Ramos (cell line): ENCODE results near the gene ORC4.
"Not testable (repeated sequence)": the region's sequence is repeated elsewhere in the genome, so short reads cannot be mapped to it uniquely, and the experiment has no call there.

Experiments used
- in situ Hi-C: fragments of 300-500 bp; cut with MboI; formaldehyde crosslinking; loops from one replicate; pipeline ENCODE4 v1.14.3; 2022; ENCODE audit warnings: low sequenced_read_pairs; ENCODE audit not compliant: unreplicated experiment

ORC4 gene

GRCh38 chr2:148021059-148021861 is 723 bp upstream of the ORC4 start, which contains the start of gene MBD5:
Gene MBD5 (plus strand): TSS chr2:148021091.
- in situ Hi-C loops: no loop called here

GRCh38 chr2:148014616-148015015 is 5.9 kb downstream of the ORC4 start:
- in situ Hi-C loops: no loop called here

GRCh38 chr2:148013876-148014275 is 6.7 kb downstream of the ORC4 start:
- in situ Hi-C loops: no loop called here

- in situ Hi-C loops: not testable (repeated sequence)
Measured at GRCh38 chr2:148008411-148008810, 12.1 kb downstream of the ORC4 start.

GRCh38 chr2:148007219-148007900 is 13.2 kb downstream of the ORC4 start:
- in situ Hi-C loops: no loop called here

- in situ Hi-C loops: no loop called here
Measured at GRCh38 chr2:148006249-148007007, 14.1 kb downstream of the ORC4 start.

GRCh38 chr2:148002420-148002819 is 18.1 kb downstream of the ORC4 start:
- in situ Hi-C loops: not testable (repeated sequence)

GRCh38 chr2:148000095-148000494 is 20.4 kb downstream of the ORC4 start:
- in situ Hi-C loops: no loop called here

GRCh38 chr2:147999126-147999525 is 21.4 kb downstream of the ORC4 start:
- in situ Hi-C loops: loop anchor here (25.0 kb wide), 1 partner anchor 513 kb away; no protein-coding TSS in a partner anchor

- in situ Hi-C loops: loop anchor here (25.0 kb wide), 1 partner anchor 514 kb away; no protein-coding TSS in a partner anchor
Measured at GRCh38 chr2:147998203-147998602, 22.3 kb downstream of the ORC4 start.

- in situ Hi-C loops: loop anchor here (25.0 kb wide), 1 partner anchor 515 kb away; no protein-coding TSS in a partner anchor
Measured at GRCh38 chr2:147996828-147997227, 23.7 kb downstream of the ORC4 start.

- in situ Hi-C loops: loop anchor here (25.0 kb wide), 1 partner anchor 517 kb away; no protein-coding TSS in a partner anchor
Measured at GRCh38 chr2:147994965-147995364, 25.6 kb downstream of the ORC4 start.

- in situ Hi-C loops: loop anchor here (25.0 kb wide), 1 partner anchor 522 kb away; no protein-coding TSS in a partner anchor
Measured at GRCh38 chr2:147989809-147990403, 30.6 kb downstream of the ORC4 start.

GRCh38 chr2:147989102-147989501 is 31.4 kb downstream of the ORC4 start:
- in situ Hi-C loops: loop anchor here (25.0 kb wide), 1 partner anchor 523 kb away; no protein-coding TSS in a partner anchor

- in situ Hi-C loops: loop anchor here (25.0 kb wide), 1 partner anchor 531 kb away; no protein-coding TSS in a partner anchor
Measured at GRCh38 chr2:147980940-147981528, 39.5 kb downstream of the ORC4 start.

- in situ Hi-C loops: loop anchor here (25.0 kb wide), 1 partner anchor 535 kb away; no protein-coding TSS in a partner anchor
Measured at GRCh38 chr2:147977679-147978078, 42.9 kb downstream of the ORC4 start.

GRCh38 chr2:147976102-147976501 is 44.4 kb downstream of the ORC4 start:
- in situ Hi-C loops: loop anchor here (25.0 kb wide), 1 partner anchor 536 kb away; no protein-coding TSS in a partner anchor

GRCh38 chr2:147968571-147968970 is 52.0 kb downstream of the ORC4 start:
- in situ Hi-C loops: no loop called here

- in situ Hi-C loops: no loop called here
Measured at GRCh38 chr2:147952118-147952517, 68.4 kb downstream of the ORC4 start.
